ENCODE measurements around the gene FTO. TPM values are rescaled to one million over a fixed set of nuclear protein-coding genes. Genes with fewer than 3 reads are reported as not detected.

Gene FTO
- total and polyA plus RNA-seq, 2 of the 8 experiments (the other 6 are each of a cell fraction or from before 2014, with no cell fraction given), result 34.5 to 59.8 TPM

- TF ChIP-seq KDM5A (IDR thresholded peaks at IDR 0.05; ENCODE audit: low read length), result no peak
- TF ChIP-seq TBP (IDR thresholded peaks at IDR 0.05; ENCODE audit: low read depth, low read length), result no peak
- TF ChIP-seq CHD7 (IDR thresholded peaks at IDR 0.05; ENCODE audit: insufficient replicate concordance, low read length), result no peak
- no peak for TF ChIP-seq CHD1 (IDR thresholded peaks at IDR 0.05; ENCODE audit: low read depth, low read length)
- TF ChIP-seq EZH2 (IDR thresholded peaks at IDR 0.05; ENCODE audit: low read depth, low read length, severe bottlenecking), result no peak
- no peak for TF ChIP-seq CEBPB (IDR thresholded peaks at IDR 0.05; ENCODE audit: low read depth, low read length)
- TF ChIP-seq ATF2 (IDR thresholded peaks at IDR 0.05; ENCODE audit: low read length), result no peak
- TF ChIP-seq CBX5 (IDR thresholded peaks at IDR 0.05; ENCODE audit: low read depth, low read length), result no peak
These were observed 101.2 kb downstream of the FTO start (continued) for GRCh38 chr16:53805113-53805512.

All from H1 (cell line).